ENCODE measurements around the gene RTP2. TPM values are rescaled to one million over a fixed set of nuclear protein-coding genes. Genes with fewer than 3 reads are reported as not detected.

Gene RTP2
- total RNA-seq, 1 experiment from 2014 or later, result not detected

DNA sequence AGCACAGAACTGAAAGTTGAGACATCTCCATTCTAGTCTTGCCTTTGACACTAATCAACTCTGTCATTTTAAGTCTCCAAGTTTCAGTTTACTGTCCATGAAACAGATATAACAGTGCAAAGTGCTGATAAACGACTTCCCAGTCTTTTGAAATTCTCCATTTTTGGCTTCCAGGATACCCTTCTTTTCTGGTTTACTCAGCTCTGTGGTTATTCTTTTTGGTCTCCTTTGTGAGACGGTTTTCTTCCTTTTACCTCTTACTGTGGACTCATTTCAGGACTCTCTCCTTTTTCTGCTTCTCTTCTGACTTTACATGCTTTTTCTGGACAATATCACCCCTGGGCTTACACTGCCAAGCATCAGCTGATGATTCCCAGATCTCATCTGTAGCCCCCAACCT is 51.1 kb downstream of the RTP2 start:
- no peaks in the 10 kb centered on the region for H3K36me3 ChIP-seq (ENCODE audit: low read depth, low read length)
- no peak for TF ChIP-seq EZH2phosphoT487 (IDR thresholded peaks at IDR 0.05; ENCODE audit: borderline replicate concordance, low read length)
- no peak for TF ChIP-seq CTCF (conservative IDR thresholded peaks at IDR 0.05; ENCODE audit: low read depth, low read length)
- no peak for TF ChIP-seq EZH2 (IDR thresholded peaks at IDR 0.05; ENCODE audit: low read length, unreplicated experiment)
- H3K4me2 ChIP-seq (ENCODE audit: low read length), result no peak overlapping the region
- ATAC-seq (no peak), DNase-seq (no peak)
- POLR2A ChIA-PET (ENCODE audit: unreplicated experiment), result no interaction called here
- BruUV-seq (replicated peaks), result no TSS peak
- no peak overlapping the region for H3K27ac ChIP-seq (ENCODE audit: low read length)
- H3F3A ChIP-seq (ENCODE audit: low read length, unreplicated experiment), result no peaks in the 10 kb centered on the region
- H3K9ac ChIP-seq (ENCODE audit: low read length), result no peak overlapping the region
- H4K20me1 ChIP-seq (ENCODE audit: low read length), result no peaks in the 10 kb centered on the region
- intact Hi-C loops (cut with micrococcal nuclease), result no loop called here
- no peaks in the 10 kb centered on the region for H3K9me3 ChIP-seq (ENCODE audit: low read length)
- no peak overlapping the region for H3K4me3 ChIP-seq (ENCODE audit: low read length)
- CTCF ChIA-PET, result no interaction called here
- H3K4me1 ChIP-seq (ENCODE audit: insufficient read depth, low read length), result no peaks in the 10 kb centered on the region
- H3K27me3 ChIP-seq (ENCODE audit: low read length), result peaks cover 86% of the 10 kb centered on the region
- H3K9me2 ChIP-seq (replicated peaks; ENCODE audit: low read length), result no peaks in the 10 kb centered on the region
- H3K79me2 ChIP-seq (ENCODE audit: low read length), result no peaks in the 10 kb centered on the region
- no peak overlapping the region for H2AFZ ChIP-seq (ENCODE audit: low read length)

Other genes with a start within 250 kb of the RTP2 start
- not detected in 2 replicates for gene SST, start 32.2 kb downstream of the RTP2 start, total RNA-seq (2014; rRNA removed)
- 7.7 and 11.8 TPM in 2 replicates for gene BCL6, start 42.9 kb upstream of the RTP2 start, total RNA-seq (2014; rRNA removed)

All from PC-3 (cell line).